DMS114 treated with DMSO at 0.1 percent for 48 hours (cell line): ENCODE data around the gene OSCAR.

Experiments used
- DNase-seq: peaks from one replicate; lab custom pipeline; 2025; ENCODE audit not compliant: unreplicated experiment; lab: John Stamatoyannopoulos, UW

Gene OSCAR

DNA sequence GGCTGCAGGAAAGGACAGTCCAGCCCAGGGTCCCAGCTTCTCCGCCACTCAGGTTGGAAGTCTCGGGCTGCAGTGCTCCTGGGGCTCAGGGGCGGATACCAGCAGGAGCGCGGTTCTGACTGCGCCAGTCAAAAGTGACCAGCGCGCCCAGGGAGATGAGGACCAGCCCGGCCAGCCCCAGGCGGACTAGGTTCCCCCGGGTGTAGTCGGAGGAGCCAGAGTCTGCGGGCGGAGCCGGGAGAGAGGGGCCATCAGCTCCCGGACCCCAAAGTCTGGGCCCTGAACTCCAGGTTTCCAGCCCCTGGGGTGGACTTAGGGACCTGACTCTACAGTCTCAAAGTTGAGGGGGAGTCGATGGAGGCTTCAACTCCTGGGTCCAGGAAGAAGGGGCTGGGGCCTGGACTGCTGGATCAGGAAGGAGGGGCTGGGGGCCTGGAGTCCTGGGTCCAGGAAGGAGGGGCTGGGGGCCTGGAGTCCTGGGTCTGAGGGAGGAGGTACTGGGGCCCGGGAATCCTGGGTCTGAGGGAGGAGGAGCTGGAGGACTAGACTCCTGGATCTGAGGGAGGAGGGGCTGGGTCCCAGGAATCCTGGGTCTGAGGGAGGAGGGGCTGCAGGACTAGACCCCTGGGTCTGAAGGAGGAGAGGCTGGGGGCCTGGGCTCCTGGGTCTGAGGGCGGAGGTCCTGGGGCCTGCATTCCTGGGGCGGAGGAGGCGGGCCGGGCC, 5.3 kb downstream of the OSCAR start:
- no peak for DNase-seq

DNA sequence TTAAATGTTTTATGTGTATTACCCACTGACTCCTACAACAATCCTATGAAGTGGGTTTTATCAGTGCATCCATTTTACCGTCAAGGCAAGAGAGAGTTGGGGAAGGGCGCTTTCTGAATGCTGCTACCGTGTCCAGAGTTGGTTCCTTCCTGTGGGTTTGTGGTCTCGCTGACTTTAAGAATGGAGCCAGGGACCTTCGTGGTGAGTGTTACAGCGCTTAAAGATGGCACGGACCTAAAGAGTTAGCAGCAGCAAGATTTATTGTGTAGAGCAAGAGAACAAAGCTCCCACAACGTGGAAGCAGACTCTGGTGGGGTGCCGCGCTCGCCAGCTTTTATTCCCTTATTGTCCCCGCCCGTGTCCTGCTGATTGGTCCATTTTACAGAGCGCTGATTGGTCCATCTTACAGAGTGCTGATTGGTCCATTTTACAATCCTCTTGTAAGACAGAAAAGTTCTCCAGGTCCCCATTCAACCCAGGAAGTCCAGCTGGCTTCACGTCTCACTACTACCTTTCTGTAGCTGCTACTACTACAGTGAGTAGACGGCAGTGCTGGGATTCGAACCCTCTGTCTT, 6.1 kb downstream of the OSCAR start:
- no peak for DNase-seq

DNA sequence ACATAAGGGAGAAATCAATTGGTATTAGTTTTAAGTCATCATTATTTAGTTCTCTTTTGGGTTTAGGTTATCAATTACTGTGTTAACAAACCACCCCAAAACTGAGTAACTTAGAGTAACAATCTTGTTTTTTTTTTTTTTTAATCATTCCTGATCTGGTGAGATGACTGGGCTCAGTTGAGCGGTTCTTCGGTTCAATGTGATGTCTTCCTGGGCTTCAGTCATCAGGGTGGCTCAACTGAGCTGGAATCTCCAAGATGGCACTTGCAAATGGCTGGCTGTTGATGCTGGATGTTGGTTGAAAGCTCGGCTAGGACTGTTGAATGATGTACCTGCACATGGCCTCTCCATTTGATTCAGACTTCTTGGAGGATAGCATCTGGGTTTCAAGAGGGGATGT, 16.2 kb downstream of the OSCAR start:
- DNase-seq = no peak

DNA sequence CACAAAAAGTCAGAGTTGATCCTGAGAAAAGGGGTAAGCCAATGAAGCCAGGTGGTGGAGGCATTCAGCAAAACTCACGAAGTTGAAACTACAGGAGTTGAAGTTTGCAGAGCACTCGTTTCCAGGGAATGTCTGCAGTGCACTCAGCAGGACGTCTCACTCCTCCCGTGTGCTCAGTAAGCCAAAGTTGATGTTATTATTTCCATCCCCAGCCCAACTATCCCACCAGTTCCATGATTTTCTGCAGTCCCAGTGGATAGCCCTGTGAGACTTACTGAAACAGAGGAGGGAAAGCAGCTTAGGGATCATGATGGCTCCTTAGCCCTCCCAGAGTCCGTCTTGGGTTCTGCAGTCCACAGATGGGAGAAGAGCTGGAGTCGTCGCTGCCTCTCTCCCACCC, 19.6 kb downstream of the OSCAR start, which contains the start of gene TARM1:
Gene TARM1 (minus strand): TSS at position 334 of the 400 bp plus-strand sequence. CDS start 25 bp downstream, at position 309.
- no peak for DNase-seq

DNA sequence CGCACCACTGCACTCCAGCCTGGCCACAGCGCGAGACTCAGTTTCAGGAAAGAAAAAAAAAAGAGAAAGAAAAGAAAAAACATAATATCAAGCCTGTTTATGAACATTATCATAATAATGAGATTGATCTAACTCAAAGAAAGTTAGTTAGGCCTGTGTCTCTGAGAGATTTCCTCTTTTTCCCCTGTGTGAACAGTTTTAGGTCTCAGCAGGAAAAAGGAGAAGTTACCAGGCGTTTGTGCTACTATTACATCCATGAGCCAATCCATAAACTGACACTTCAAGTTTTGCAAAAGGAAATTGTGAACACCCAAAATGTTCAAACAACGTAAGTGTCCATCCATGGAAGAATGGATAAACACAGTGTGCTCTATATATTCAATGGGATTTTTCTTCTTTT, 23.3 kb downstream of the OSCAR start:
- DNase-seq = no peak

DNA sequence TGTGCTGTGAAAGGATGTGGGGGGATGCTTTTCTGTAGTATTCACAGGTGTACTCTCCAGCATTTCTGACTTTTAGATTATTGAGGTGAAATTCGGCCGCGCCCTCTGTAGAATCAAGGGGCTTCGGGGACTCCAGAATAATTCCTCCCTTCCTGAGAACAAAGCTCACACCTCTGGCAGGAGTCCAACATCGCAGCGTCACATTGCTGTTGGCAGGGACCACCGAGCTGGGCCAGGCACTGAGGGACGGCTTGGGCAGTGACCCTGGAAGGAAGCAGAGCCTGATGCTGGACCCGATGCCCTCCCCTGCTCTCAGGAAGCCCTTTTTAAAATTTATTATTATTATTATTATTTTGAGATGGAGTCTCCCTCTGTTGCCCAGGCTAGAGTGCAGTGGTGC, 25.8 kb downstream of the OSCAR start:
- DNase-seq = no peak

DNA sequence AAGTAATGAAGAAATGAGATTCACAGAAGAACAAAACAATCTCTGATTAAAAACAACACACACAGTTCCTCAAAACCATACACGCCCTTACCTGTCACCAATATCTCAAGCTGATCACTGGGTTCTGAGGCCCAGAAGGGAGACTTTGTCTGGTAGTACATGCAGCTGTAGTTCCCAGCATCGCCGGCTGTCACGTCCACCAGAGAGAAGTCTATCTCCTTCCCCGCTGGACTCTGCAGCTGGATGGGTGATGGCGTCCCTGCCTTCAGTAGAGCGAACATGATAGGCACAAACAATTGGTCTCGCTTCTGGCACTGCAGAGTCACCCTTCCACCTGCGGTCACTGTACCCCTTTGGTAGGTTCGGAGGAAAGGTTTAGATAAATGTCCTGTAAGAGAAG, 26.8 kb downstream of the OSCAR start:
- no peak for DNase-seq

DNA sequence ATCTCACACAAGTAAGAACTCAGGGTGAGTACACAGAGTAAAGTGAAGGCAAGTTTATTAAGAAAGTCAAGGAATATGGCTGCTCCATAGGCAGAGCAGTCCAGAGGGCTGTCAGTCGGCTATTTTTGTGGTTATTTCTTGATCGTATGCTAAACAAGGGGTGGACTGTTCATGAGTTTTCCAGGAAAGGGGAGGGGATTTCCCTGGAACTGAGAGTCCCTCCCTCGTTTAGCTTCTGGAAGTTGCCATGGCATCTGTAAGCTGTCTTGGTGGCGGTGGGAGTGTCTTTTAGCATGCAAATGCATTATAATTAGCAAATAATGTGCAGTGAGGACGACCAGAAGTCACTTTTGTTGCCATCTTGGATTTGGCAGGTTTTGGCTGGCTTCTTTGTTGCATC, 31.1 kb downstream of the OSCAR start:
- no peak for DNase-seq

DNA sequence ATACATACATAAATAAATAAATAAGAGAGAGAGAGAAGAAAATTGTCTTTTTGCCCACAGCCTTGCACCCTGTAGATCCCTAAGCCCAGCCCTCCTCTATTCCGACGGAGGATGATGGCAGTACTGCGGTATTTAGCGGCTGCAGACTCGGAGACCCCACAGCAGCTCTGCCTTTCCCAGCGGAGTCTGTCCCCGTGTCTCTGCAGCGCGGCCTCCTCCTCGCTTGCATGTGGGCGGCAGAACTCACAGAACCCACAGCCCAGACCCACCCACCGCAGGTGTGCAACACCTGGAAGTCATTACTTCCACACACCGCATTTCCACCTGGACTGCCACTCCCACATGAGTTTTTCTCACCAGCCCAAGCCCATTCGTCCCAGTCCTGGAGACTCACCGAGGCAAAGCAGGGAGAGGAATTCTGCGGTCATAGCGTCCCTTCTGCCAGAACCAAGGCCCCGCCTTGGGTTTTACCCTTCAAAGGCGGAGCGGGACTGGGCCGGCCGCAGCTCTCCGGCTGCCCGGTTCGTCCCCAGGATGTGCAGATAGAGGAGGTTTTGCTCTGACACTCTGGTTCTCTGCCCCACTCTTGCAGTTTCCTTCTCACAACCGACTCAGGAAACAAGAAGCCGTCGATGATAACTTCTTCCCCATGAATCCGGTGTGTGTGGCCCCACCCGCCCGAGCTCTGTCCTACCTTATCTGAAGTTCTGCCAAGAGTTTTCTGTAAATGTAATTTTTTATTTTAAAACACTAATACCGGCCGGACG, 37.1 kb downstream of the OSCAR start, which contains the start of gene VSTM1:
Gene VSTM1 (minus strand): TSS at position 548 of the 767 bp plus-strand sequence. CDS start 120 bp downstream, at position 428.
- DNase-seq = no peak

DNA sequence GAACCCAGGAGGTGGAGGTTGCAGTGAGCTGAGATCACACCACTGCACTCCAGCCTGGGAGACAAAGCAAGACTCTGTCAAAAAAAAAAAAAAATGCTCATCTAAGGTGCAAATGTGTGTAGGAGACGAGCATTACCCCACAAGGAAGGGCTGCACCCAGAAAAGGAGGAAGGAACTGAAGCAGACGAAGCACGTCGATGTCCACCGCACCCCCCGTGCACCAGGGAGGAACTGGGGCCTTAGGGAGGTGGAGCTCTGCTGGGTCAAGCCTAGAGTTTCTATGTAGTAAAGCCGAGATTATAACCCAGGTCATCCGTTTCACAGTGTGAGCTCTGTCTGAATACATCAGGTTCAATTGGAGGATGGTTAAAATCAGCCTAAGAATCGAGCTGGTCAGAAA, 38.0 kb downstream of the OSCAR start:
- DNase-seq = no peak

DNA sequence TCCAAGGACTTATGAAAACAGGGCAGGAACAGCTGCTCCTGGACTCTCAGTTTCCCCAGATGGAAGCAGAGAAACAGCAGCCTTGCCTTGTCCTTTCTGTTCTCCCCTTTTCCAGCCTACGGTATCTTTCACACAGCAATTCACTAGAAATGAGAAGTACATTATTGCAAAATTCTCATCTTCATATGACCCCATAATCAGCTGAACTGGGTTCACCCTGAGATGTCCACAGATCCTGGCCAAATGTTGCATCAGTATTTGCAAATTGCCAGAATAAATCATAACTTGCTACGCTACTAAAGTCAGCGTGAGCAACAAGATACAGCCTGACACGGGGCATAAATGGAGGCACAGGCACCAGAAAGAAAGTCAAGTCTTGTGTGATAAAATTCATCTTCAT, 53.0 kb downstream of the OSCAR start:
- DNase-seq = no peak

DNA sequence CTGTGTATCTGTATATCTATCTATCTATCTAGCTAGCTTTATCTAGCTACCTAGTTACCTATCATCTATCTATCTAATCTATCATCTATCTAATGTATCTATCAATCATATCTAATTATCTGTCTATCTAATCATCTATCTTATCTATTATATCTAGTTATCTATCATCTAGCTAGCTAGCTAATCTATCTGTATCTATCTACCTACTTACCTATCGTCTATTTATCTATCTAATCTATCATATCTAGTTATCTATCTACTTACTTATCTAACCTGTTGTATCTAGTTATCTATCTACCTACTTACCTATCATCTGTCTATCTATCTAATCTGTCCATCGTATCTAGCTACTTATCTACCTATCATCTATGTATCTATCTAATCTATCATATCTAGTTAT, 54.8 kb downstream of the OSCAR start:
- DNase-seq = no peak
